HG02678 (cell line): Measurements from ENCODE around the gene PLEKHO1.
A peak's percentile ranks its signal among the peaks of the same experiment; 100 is the strongest.

ENCODE experiments used
- ATAC-seq: cut with Tn5 transposase; IDR thresholded peaks from one replicate; pipeline ENCODE4 v1.9.1; 2021; ENCODE audit warnings: mild to moderate bottlenecking, moderate library complexity; ENCODE audit not compliant: unreplicated experiment

Gene PLEKHO1

GRCh38 chr1:150150133-150151021 lies 661 bp downstream of the PLEKHO1 start:
- no peak for ATAC-seq

DNA sequence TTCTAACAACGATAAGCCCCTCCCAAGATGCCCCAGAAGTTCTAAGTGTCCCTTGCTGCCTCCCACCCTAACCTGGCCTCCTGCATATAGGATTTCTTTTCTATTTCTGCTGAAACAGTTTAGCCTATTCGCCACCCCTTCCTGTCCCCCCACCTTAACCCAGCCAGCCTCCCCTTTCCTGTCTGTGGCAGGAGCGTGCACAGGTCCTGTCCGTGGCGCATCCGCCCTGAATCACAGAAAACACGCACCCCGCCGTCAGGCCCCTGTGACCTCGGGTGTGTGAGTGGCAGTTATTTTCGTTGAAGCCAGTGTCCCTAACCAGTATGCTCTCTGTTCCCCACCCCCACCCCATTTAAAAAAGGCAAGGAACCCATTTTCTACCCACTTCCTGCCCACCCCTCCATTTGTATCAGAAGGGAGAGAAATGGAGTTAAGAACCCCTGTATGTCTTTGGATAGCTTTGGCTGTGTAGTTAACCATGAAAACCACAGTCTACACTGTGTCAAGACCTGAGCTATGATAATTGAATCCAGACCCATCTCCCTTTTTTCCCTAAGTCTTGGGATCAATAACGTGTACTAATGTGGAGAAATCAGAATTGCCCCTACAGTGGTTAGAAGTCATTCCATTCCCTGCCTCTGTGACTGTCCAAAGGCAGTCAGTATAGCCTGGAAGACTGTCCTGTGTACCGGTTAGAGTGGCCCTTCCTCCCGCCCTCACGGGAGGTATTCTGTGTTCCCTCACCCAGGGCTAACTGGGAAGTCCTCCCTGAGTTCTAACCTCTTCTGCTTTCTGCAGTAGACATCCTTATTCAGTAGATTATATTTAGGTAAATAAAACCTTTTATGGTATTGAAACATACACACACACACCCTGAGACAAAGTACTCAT lies 1.8 kb downstream of the PLEKHO1 start:
- ATAC-seq, result no peak

GRCh38 chr1:150152182-150152536 lies 2.4 kb downstream of the PLEKHO1 start:
- no peak for ATAC-seq

GRCh38 chr1:150152772-150153456 lies 3.2 kb downstream of the PLEKHO1 start:
- ATAC-seq, result no peak

- no peak for ATAC-seq
Measured at GRCh38 chr1:150154143-150154542, 4.4 kb downstream of the PLEKHO1 start.

DNA sequence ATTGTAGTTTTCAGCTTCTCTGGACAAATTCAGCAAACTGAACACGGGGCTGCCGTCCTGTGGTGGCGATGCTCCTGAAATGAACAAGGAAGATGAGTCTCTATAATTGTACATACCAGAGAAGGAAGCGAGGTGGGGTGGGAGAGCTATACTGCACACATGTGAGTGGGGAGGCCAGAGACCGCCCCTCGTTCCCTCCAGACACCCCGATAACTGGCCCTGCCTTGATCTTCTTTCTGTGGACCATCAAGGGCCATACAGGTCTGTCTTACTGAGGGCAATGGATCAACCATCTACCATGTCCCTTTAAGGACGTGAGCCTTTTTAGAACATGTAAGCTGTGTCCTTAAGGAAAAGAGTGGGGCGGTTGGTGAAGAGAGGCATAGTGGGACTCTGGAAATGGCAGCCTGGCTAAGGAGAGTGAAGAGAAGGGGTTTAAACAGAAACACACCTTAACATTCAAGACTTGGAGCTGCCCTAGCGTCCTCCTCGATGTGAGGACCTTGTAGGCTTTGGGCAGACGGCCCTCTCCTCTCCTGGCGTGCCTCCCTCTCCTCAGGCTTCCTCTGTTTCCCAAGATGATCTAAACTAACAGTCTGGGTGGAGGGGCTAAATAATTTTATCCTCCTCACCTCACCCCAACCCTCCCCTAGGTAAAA lies 5.8 kb downstream of the PLEKHO1 start:
- no peak for ATAC-seq

- no peak for ATAC-seq
Measured at GRCh38 chr1:150156868-150157603, 7.3 kb downstream of the PLEKHO1 start.

DNA sequence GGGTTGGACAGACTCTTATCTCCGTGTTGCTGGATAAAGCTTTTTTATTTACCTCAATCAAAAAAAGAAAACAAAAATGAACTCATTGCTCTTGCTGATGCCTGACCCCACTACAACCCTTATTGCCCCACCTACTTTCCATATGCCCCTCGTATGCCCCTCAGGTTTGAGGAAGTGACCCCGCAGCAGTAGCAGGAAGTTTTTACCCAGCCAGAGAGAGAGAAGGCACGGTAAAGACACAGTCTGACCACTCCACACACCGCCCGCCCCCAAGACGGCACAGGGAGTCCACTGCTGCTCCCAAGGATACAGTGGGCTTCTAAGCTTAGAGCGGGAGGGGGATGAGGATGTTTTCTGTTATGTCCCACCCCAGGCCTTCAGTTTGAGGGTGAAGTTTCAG lies 9.8 kb downstream of the PLEKHO1 start:
- ATAC-seq, result no peak

DNA sequence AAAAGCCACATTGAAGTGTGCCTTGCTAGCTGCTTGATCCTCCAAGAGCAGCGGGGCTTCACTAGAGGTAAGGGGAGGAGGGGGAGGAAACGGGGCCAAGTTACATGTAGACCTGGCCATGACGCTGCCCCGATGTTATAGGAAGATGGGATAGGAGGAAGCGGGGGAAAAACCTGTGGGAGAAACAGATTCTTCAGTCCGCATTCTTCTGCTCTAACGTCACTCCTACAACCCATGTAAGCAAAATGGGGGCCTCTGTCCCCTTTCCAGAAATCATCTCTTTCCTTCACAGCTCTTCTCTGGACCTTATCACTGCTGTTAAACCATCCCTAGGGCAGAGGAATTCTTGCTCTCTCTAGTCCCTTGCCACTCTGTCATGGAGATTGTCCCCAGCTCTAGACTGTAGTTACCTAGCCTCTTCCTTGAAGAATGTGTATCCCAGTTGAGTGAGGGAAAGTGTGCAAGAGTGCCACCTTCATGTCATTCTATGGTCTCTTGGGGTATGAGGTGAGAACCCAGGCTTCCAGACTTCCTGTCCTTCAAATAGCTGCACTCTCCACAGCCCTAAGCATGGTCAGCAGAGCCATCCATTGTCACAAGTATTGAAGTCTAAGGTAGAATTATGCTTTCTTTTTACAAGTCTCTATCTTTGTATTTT lies 11.4 kb downstream of the PLEKHO1 start:
- no peak for ATAC-seq

DNA sequence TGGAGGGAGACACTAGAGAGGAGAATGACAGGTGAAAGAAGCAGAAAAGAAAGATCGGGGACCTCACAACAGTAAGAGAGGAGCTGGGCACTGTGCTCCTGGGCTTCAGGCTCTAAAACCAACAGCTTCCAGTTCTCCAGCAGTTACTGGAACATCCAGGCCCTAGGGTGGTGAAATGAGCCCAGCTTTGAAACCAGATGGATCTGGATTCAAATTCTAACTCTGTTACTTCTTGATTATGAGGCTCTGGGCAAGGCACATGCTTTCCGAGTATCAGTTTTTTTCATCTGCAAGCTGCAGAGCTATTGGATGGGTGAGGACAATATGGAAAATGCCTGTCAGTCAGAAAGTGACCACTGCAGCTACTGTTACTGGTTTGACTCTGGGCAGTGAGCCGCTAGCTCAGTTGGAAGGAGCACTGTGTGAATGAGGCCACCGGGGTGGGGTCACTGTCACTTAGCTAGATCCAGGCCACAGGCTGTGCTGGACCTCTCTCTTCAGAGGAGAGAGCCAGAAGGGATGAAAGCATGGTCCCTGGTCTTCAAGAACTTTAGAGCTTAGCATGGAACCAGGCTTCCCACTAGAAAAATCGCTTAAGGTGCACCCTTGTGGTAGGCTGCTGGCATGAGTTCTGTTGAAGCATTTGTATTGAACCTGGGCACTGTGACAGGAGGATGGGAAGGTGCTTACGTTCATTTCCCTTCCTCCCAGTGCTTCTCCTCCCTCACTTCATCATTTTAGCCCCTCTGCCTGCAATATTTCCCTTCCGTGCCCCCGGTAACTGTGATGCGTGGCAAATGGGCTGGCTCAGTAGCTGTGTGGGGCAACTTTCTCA lies 12.2 kb downstream of the PLEKHO1 start:
- ATAC-seq, result no peak

GRCh38 chr1:150162582-150162861 lies 12.8 kb downstream of the PLEKHO1 start:
- no peak for ATAC-seq

GRCh38 chr1:150162862-150163706 lies 13.4 kb downstream of the PLEKHO1 start:
- ATAC-seq, result peak; percentile 36

DNA sequence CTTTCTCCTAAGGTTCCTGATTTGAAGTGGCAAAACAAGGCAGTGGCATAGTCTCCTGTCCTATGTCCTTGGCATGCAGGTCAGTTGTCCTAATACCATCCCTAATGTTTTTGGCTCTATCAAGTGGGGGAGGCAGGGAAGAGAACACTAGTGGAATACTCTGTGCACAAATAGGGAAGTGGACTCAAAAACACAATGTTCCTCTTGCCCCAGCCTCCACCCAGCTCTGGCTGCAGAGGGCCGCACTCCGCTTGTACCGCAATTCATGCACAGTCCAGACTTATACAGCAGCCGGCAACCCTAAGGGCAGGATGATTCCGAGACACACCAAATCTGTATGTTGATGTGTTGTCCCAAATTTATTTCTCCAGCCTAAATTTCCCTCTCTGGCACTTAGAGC lies 14.5 kb downstream of the PLEKHO1 start:
- ATAC-seq, result no peak

DNA sequence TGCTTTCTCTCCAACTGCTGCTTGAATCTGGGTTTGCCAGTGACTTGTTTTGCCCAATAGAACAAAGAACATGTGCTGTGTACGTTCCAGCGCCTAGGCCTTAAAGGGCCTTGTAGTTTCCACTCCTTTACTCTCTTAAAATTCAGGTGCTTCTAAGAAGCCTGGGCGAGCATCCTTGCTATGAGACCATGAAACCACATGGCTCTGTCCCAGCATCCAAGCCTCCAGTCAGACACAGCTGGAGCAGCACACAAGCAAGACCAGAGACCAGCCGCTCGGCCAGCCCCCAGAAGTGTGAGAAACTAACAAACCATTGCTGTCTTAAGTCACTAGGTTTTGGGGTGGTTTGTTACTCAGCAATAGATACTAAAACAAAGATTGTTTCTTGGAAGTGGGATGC lies 15.1 kb downstream of the PLEKHO1 start:
- ATAC-seq, result no peak

DNA sequence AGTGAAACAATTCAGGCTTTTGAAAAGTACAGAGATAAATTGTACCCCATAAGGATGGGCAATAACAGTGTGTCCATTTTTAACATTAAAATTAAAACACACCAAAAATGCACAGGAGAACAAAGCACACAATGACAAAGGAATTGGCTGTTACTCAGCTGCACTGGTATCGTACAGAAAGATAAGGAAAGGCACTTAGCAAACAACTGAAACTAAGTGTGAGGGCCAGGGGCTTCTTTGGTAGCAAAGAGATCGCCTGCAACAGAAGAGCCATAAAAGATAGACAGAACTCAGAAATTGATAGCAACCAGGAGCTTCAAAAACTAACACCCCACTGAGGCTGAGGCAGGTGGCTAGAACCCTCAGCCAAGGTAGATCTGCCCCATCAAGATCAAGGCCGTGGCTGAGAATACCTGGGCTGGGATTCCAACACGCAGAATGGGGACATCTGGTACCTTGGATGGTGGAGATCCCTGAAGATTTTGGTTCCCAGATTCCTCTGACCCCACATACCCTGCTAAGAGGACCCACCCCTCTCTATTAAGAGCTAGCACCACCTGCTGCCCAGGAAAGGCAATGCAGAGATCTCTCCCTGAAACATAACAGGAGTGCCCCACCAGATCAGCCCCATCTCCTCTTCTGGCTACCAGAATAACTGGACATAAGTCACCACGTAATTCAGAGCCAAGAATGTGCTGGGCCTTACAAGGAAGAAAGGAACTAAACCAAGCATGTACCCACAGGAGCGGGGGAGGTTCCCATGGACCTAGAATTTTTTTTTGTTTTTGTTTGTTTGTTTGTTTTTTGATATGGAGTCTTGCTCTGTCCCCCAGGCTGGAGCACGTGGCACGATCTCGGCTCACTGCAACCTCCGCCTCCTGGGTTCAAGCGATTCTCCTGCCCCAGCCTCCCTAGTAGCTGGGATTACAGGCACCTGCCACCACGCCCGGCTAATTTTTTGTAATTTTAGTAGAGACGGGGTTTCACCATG lies 16.2 kb downstream of the PLEKHO1 start:
- no peak for ATAC-seq

DNA sequence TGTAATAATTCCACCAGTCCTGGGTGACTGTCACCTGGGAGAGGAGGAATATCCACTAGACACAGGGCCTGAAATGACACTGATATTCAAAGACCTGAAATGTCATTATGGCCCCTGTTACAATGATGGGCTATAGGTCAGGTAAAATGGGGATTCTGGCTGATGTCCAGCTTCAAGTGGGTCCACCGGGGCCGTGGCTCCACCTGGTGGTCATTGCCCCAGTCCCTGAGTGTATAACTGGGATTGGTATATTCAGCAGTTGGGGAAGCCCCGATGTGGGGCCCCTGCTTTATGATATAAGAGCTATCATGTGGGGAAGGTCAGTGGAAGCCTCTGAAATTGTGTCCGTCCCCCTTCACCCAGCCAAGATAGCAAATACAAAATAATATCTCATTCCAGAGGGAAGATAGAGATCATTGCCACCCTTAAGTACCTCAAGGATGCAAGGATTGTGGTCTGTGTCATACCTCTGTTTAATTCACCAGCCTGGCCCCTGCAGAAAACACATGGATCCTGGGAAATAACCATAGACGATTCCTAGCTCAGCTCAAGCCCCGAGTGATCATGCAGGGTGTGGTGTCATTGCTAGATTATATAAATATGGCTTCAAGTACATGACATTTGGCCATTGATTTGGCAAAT lies 19.4 kb downstream of the PLEKHO1 start:
- ATAC-seq, result peak; percentile 50
